K562 (cell line): Measurements from ENCODE around the gene CDC5L. TPM values are rescaled to one million over a fixed set of nuclear protein-coding genes. Genes with fewer than 3 reads are reported as not detected.

Experiments
- ATF7 ChIP-seq: fragments of 450-650 bp; IDR thresholded peaks from 2 replicates; pipeline ENCODE4 v1.7.1; 2014; ENCODE audit warnings: mild to moderate bottlenecking, moderate library complexity
- JUND ChIP-seq, 2 experiments: IDR thresholded peaks; 2 replicates in 1 of 2; 3 replicates in 1 of 2; pipeline ENCODE4 v1.6.1; 2011; ENCODE audit warnings: borderline replicate concordance in 2 of 2, low read depth in 2 of 2, low read length in 2 of 2, improper control_type of control experiment in 1 of 2, missing biosample characterization in 1 of 2, missing genetic modification characterization in 1 of 2, missing genetic modification reagents in 1 of 2
- KAT8 ChIP-seq: fragments of 450-650 bp; IDR thresholded peaks from 2 replicates; pipeline ENCODE4 v1.6.1; 2016; ENCODE audit warnings: low read depth, mild to moderate bottlenecking
- MAZ ChIP-seq, 2 experiments: fragments of 450-650 bp in 1 of 2; sonication (generic) in 1 of 2; formaldehyde crosslinking; IDR thresholded peaks in 1 of 2; conservative IDR thresholded peaks in 1 of 2; 2 replicates each; pipeline versions ENCODE4 v1.4.0 to v1.5.0; 2020; ENCODE audit warnings: mild to moderate bottlenecking in 1 of 2, missing genetic modification reagents in 1 of 2
- PYGO2 ChIP-seq: fragments of 450-650 bp; IDR thresholded peaks from 2 replicates; pipeline ENCODE4 v1.6.1; 2016; ENCODE audit warnings: mild to moderate bottlenecking, missing genetic modification characterization, moderate library complexity, missing compliant biosample characterization
- SIX5 ChIP-seq, 2 experiments: IDR thresholded peaks; 2 replicates each; pipeline ENCODE4 v1.6.1; 2011; ENCODE audit warnings: low read length in 2 of 2, borderline replicate concordance in 1 of 2, low read depth in 1 of 2, mild to moderate bottlenecking in 1 of 2, moderate library complexity in 1 of 2; ENCODE audit not compliant: insufficient read depth in 1 of 2
- TCF3 ChIP-seq: sonication (generic); formaldehyde crosslinking; IDR thresholded peaks from 2 replicates; pipeline ENCODE4 v1.4.0; 2020; ENCODE audit warnings: mild to moderate bottlenecking, missing genetic modification reagents
- ZBTB1 ChIP-seq: sonication (generic); formaldehyde crosslinking; IDR thresholded peaks from 2 replicates; pipeline ENCODE4 v1.8.1; 2023; ENCODE audit warnings: missing genetic modification reagents, low read depth, mild to moderate bottlenecking, borderline replicate concordance
- ZKSCAN8 ChIP-seq: fragments of 200-800 bp; sonication (Bioruptor generic); IDR thresholded peaks from 2 replicates; pipeline ENCODE4 v1.6.1; 2016; ENCODE audit warnings: missing genetic modification characterization, missing compliant biosample characterization
- polyA plus RNA-seq, 8 experiments: library from polyadenylated mRNA; depleted of rRNA in 4 of 8; stranded (reverse) in 5 of 8; unstranded in 3 of 8; fragments of >200 nt; fragmentation: Nextera tagmentation in 2 of 8; fragmentation: Illumina TruSeq in 1 of 8; extraction: Ambion mirVana in 2 of 8; extraction: Trizol in 1 of 8; gene quantifications; 2 replicates each; pipeline versions ENCODE4 v1.2.1 to v1.2.3, GENCODE V29; 2011 to 2014; ENCODE audit warnings: inconsistent platforms in 1 of 8, missing spikeins in 1 of 8
- total RNA-seq, 7 experiments: library from RNA; depleted of rRNA in 6 of 7; stranded (reverse); fragments of >200 nt in 6 of 7; fragmentation: Illumina TruSeq in 2 of 7; extraction: Trizol in 2 of 7; gene quantifications; 2 replicates each; pipeline versions ENCODE4 v1.2.1 to v1.2.3, GENCODE V29; 2011 to 2021; ENCODE audit warnings: low replicate concordance in 1 of 7
- TF ChIP-seq, protein P1 (sequence below): fragments of 450-650 bp; IDR thresholded peaks from 2 replicates; pipeline ENCODE4 v1.6.1; 2014; ENCODE audit warnings: low read depth, mild to moderate bottlenecking, moderate library complexity, borderline replicate concordance
- TF ChIP-seq, protein P2 (sequence below): fragments of 250-450 bp; sonication (Bioruptor Pico); IDR thresholded peaks from 2 replicates; pipeline ENCODE4 v1.4.0; 2020; ENCODE audit warnings: borderline replicate concordance
- TF ChIP-seq, protein P3 (sequence below): sonication (generic); formaldehyde crosslinking; IDR thresholded peaks from 2 replicates; pipeline ENCODE4 v1.4.0; 2020; ENCODE audit warnings: mild to moderate bottlenecking, missing genetic modification reagents
- TF ChIP-seq, protein P4 (sequence below): fragments of 250-450 bp; sonication (Bioruptor Pico); IDR thresholded peaks from 2 replicates; pipeline ENCODE4 v1.8.0; 2022; ENCODE audit warnings: moderate library complexity, mild to moderate bottlenecking, inconsistent platforms
- TF ChIP-seq, protein P5 (sequence below): fragments of 450-650 bp; formaldehyde crosslinking; IDR thresholded peaks from 2 replicates; pipeline ENCODE4 v1.4.0; 2020; ENCODE audit warnings: mild to moderate bottlenecking, moderate library complexity
- TF ChIP-seq, protein P6 (sequence below): fragments of 250-450 bp; sonication (Bioruptor Pico); IDR thresholded peaks from 2 replicates; pipeline ENCODE4 v1.5.0; 2021

CDC5L gene
- total and polyA plus RNA-seq, 9 of the 15 experiments (the other 6 are each of a cell fraction or from before 2014, with no cell fraction given), result 22.3 to 44.2 (median 30.8) TPM

DNA sequence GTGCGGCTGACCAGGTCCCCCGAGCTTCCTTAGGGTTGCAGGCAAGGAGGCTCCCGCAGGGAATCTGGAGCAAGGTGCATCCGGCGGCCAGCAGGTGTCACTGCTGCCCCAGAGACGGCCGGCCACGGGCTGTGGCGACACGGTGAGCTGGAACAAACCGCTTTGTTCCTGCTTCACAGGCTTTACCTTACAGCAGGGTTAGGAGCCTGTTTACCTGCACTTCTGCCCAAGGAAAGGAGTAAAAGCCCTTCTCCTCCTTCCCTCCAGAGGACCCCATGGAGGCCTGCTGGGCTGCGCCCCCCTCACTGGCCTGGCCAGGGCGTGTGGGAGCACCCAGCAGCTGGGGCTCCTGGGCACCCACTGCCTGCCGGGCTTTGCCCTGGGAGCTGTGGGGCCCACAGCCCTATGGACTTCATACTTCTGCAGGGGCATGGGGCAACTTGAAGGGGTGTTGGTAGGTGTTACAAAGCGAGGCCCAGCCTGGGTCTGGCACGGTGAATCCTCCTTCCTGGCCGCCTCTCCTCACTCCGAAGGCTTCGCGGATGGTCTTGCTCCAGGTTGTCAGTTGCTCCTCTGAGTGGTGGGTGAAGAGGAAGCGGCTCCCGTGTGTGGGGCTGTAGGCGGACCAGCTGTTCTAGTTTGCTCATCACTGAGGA is 88.4 kb downstream of the CDC5L start (continued):
- TF ChIP-seq, protein P1, sequence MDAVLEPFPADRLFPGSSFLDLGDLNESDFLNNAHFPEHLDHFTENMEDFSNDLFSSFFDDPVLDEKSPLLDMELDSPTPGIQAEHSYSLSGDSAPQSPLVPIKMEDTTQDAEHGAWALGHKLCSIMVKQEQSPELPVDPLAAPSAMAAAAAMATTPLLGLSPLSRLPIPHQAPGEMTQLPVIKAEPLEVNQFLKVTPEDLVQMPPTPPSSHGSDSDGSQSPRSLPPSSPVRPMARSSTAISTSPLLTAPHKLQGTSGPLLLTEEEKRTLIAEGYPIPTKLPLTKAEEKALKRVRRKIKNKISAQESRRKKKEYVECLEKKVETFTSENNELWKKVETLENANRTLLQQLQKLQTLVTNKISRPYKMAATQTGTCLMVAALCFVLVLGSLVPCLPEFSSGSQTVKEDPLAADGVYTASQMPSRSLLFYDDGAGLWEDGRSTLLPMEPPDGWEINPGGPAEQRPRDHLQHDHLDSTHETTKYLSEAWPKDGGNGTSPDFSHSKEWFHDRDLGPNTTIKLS, result no peak
- peak; percentile 45; the same call in 1 of the 2 replicates for TF ChIP-seq JUND (IDR thresholded peaks at IDR 0.05; ENCODE audit: borderline replicate concordance, low read depth, low read length)
- TF ChIP-seq JUND (tag; IDR thresholded peaks at IDR 0.05; ENCODE audit: borderline replicate concordance, low read depth, low read length), result peak; percentile 34; the same call in 1 of the 3 replicates
- TF ChIP-seq, protein P2, sequence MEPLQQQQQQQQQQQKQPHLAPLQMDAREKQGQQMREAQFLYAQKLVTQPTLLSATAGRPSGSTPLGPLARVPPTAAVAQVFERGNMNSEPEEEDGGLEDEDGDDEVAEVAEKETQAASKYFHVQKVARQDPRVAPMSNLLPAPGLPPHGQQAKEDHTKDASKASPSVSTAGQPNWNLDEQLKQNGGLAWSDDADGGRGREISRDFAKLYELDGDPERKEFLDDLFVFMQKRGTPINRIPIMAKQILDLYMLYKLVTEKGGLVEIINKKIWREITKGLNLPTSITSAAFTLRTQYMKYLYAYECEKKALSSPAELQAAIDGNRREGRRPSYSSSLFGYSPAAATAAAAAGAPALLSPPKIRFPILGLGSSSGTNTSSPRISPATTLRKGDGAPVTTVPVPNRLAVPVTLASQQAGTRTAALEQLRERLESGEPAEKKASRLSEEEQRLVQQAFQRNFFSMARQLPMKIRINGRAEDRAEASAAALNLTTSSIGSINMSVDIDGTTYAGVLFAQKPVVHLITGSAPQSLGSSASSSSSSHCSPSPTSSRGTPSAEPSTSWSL (CRISPR knock-in tag), result no peak
- TF ChIP-seq, protein P3, sequence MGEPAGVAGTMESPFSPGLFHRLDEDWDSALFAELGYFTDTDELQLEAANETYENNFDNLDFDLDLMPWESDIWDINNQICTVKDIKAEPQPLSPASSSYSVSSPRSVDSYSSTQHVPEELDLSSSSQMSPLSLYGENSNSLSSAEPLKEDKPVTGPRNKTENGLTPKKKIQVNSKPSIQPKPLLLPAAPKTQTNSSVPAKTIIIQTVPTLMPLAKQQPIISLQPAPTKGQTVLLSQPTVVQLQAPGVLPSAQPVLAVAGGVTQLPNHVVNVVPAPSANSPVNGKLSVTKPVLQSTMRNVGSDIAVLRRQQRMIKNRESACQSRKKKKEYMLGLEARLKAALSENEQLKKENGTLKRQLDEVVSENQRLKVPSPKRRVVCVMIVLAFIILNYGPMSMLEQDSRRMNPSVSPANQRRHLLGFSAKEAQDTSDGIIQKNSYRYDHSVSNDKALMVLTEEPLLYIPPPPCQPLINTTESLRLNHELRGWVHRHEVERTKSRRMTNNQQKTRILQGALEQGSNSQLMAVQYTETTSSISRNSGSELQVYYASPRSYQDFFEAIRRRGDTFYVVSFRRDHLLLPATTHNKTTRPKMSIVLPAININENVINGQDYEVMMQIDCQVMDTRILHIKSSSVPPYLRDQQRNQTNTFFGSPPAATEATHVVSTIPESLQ (CRISPR knock-in tag), result no peak
- TF ChIP-seq ATF7, result peak; percentile 54; the same call in 1 of the 2 replicates
- TF ChIP-seq, protein P4, sequence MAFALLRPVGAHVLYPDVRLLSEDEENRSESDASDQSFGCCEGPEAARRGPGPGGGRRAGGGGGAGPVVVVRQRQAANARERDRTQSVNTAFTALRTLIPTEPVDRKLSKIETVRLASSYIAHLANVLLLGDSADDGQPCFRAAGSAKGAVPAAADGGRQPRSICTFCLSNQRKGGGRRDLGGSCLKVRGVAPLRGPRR (CRISPR knock-in tag), result 0 out of 2 replicates have a peak, but pooled peaks have one; percentile 28
- no peak for TF ChIP-seq KAT8
- no peak for TF ChIP-seq ZKSCAN8 (CRISPR knock-in tag)
- TF ChIP-seq ZBTB1 (CRISPR knock-in tag), result no peak; the same call in 1 of the 2 replicates
- TF ChIP-seq SIX5 (IDR thresholded peaks at IDR 0.05; ENCODE audit: borderline replicate concordance in 1 of 2, insufficient read depth in 1 of 2, low read depth in 1 of 2, low read length in 2 of 2), result no peak
- TF ChIP-seq, protein P5, sequence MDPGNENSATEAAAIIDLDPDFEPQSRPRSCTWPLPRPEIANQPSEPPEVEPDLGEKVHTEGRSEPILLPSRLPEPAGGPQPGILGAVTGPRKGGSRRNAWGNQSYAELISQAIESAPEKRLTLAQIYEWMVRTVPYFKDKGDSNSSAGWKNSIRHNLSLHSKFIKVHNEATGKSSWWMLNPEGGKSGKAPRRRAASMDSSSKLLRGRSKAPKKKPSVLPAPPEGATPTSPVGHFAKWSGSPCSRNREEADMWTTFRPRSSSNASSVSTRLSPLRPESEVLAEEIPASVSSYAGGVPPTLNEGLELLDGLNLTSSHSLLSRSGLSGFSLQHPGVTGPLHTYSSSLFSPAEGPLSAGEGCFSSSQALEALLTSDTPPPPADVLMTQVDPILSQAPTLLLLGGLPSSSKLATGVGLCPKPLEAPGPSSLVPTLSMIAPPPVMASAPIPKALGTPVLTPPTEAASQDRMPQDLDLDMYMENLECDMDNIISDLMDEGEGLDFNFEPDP (CRISPR knock-in tag), result no peak
- TF ChIP-seq, protein P6, sequence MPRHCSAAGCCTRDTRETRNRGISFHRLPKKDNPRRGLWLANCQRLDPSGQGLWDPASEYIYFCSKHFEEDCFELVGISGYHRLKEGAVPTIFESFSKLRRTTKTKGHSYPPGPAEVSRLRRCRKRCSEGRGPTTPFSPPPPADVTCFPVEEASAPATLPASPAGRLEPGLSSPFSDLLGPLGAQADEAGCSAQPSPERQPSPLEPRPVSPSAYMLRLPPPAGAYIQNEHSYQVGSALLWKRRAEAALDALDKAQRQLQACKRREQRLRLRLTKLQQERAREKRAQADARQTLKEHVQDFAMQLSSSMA, result no peak
- no peak for TF ChIP-seq PYGO2
- TF ChIP-seq MAZ (CRISPR knock-in tag; conservative IDR thresholded peaks at IDR 0.05 in 1 of 2, IDR thresholded peaks at IDR 0.05 in 1 of 2), result peak in 1 of 2 experiments; percentile 87; a peak in 2 of 4 replicates
- no peak for TF ChIP-seq TCF3 (CRISPR knock-in tag)
